HepG2 (cell line): Measurements from ENCODE around the gene HOXD12. TPM values are rescaled to one million over a fixed set of nuclear protein-coding genes. Genes with fewer than 3 reads are reported as not detected.
A peak's percentile ranks its signal among the peaks of the same experiment; 100 is the strongest.

Experiments used
- ATAC-seq: fragments of 200-7000 bp; cut with Tn5 transposase; 3 replicates; pipeline ENCODE4 v1.9.1; 2020; ENCODE audit warnings: mild to moderate bottlenecking, moderate library complexity
- BruUV-seq: library from RNA; stranded (reverse); fragments of 400-500 nt; replicated peaks from 2 replicates; lab custom pipeline; 2021; lab: Mats Ljungman, UMichigan
- CTCF ChIA-PET: fragments of 300-600 bp; formaldehyde crosslinking; extraction: SDS; loops from one replicate; lab custom pipeline; 2021; ENCODE audit warnings: low total read pairs, inconsistent platforms, low intra/inter-chr PET ratio; lab: Yijun Ruan, JAX
- POLR2A ChIA-PET: fragments of 350-600 bp; sonication (Branson Sonifier 250); formaldehyde crosslinking; loops from one replicate; lab custom pipeline; 2020; ENCODE audit warnings: antibody characterized with exemption, inconsistent platforms; lab: Yijun Ruan, JAX
- DNase-seq: peaks from one replicate; pipeline ENCODE4 v3.0.0-alpha.2; 2015; ENCODE audit warnings: low spot score
- FAIRE-seq: peaks from 3 replicates; lab custom pipeline; 2011; peaks lifted over from hg19 to GRCh38; lab: Jason Lieb, UNC
- H2AFZ ChIP-seq: one replicate; pipeline ENCODE4 v1.6.1; 2011; ENCODE audit warnings: low read length, inconsistent platforms
- H3K27ac ChIP-seq: fragments of 300-600 bp; 3 replicates; pipeline ENCODE4 v1.8.0; 2011; ENCODE audit warnings: mixed run types, mild to moderate bottlenecking, mixed read lengths, low read length, inconsistent platforms; ENCODE audit not compliant: insufficient read depth; ENCODE audit errors: extremely low read length
- H3K27me3 ChIP-seq, 2 experiments: fragments of 200-600 bp in 1 of 2; 2 replicates in 1 of 2; 3 replicates in 1 of 2; pipeline versions ENCODE4 v1.6.0 to v1.8.0; 2011; ENCODE audit warnings: low read length in 2 of 2, mild to moderate bottlenecking in 2 of 2, moderate library complexity in 2 of 2, inconsistent platforms in 1 of 2; ENCODE audit not compliant: insufficient read depth in 2 of 2, control insufficient read depth in 1 of 2
- H3K36me3 ChIP-seq, 2 experiments: fragments of 200-600 bp in 1 of 2; replicated peaks in 1 of 2; 2 replicates in 1 of 2; 3 replicates in 1 of 2; pipeline versions ENCODE4 v1.5.1 to v1.8.0; 2011; ENCODE audit warnings: low read length in 2 of 2, inconsistent platforms in 1 of 2; ENCODE audit not compliant: insufficient read depth in 2 of 2, control insufficient read depth in 1 of 2
- H3K4me1 ChIP-seq: 2 replicates; pipeline ENCODE4 v1.5.1; 2012; ENCODE audit warnings: low read length, inconsistent platforms; ENCODE audit not compliant: insufficient read depth
- H3K4me2 ChIP-seq: 2 replicates; pipeline ENCODE4 v1.6.0; 2011; ENCODE audit warnings: low read depth, low read length, inconsistent platforms
- H3K4me3 ChIP-seq, 3 experiments: fragments of 200-600 bp in 1 of 3; sonication (generic), shearing (Covaris generic) in 1 of 3; replicated peaks in 1 of 3; 2 replicates each; pipeline ENCODE4 v1.5.1; 2011 to 2016; ENCODE audit warnings: low read length in 3 of 3, inconsistent platforms in 2 of 3, low read depth in 2 of 3, mild to moderate bottlenecking in 2 of 3, control low read depth in 1 of 3, mixed read lengths in 1 of 3; ENCODE audit not compliant: insufficient read depth in 1 of 3
- H3K79me2 ChIP-seq: one replicate; pipeline ENCODE4 v1.6.1; 2011; ENCODE audit warnings: low read length, inconsistent platforms; ENCODE audit not compliant: insufficient read depth
- H3K9ac ChIP-seq: 2 replicates; pipeline ENCODE4 v1.6.0; 2011; ENCODE audit warnings: mild to moderate bottlenecking, low read depth, low read length, inconsistent platforms; ENCODE audit not compliant: insufficient read depth
- H3K9me3 ChIP-seq: 2 replicates; pipeline ENCODE4 v1.5.1; 2012; ENCODE audit warnings: mild to moderate bottlenecking, low read length
- H4K20me1 ChIP-seq: 2 replicates; pipeline ENCODE4 v1.6.0; 2011; ENCODE audit warnings: inconsistent platforms, mild to moderate bottlenecking, low read length, moderate library complexity; ENCODE audit not compliant: insufficient read depth
- CBX2 ChIP-seq, 2 experiments: fragments of 200-600 bp in 1 of 2; sonication (generic); formaldehyde crosslinking in 1 of 2; IDR thresholded peaks; 2 replicates each; pipeline versions ENCODE4 v1.7.0 to v1.8.1; 2018 to 2022; ENCODE audit warnings: low read depth in 2 of 2, low read length in 1 of 2, mild to moderate bottlenecking in 1 of 2, missing genetic modification reagents in 1 of 2
- EZH2 ChIP-seq: conservative IDR thresholded peaks from 2 replicates; pipeline ENCODE4 v1.6.1; 2012; ENCODE audit warnings: mild to moderate bottlenecking, low read depth, low read length, moderate library complexity
- GMEB1 ChIP-seq: sonication (generic); formaldehyde crosslinking; IDR thresholded peaks from 2 replicates; pipeline ENCODE4 v1.5.1; 2020; ENCODE audit warnings: missing genetic modification reagents, mild to moderate bottlenecking, borderline replicate concordance
- ISL2 ChIP-seq: sonication (generic); formaldehyde crosslinking; IDR thresholded peaks from 2 replicates; pipeline ENCODE4 v1.5.0; 2020; ENCODE audit warnings: missing genetic modification reagents
- RNF2 ChIP-seq: fragments of 450-650 bp; conservative IDR thresholded peaks from 2 replicates; pipeline ENCODE4 v1.6.1; 2016; ENCODE audit warnings: low read depth
- ZBTB4 ChIP-seq: sonication (generic); formaldehyde crosslinking; IDR thresholded peaks from 2 replicates; pipeline ENCODE4 v1.4.0; 2020; ENCODE audit warnings: missing genetic modification reagents, mild to moderate bottlenecking, borderline replicate concordance
- ZFAT ChIP-seq: sonication (generic); formaldehyde crosslinking; conservative IDR thresholded peaks from 2 replicates; pipeline ENCODE4 v1.8.1; 2023; ENCODE audit warnings: missing genetic modification reagents, inconsistent platforms
- ZFP90 ChIP-seq: sonication (generic); formaldehyde crosslinking; IDR thresholded peaks from 2 replicates; pipeline ENCODE4 v1.8.0; 2022; ENCODE audit warnings: missing genetic modification reagents, mild to moderate bottlenecking, inconsistent platforms, borderline replicate concordance
- ZNF605 ChIP-seq: sonication (generic); formaldehyde crosslinking; IDR thresholded peaks from 2 replicates; pipeline ENCODE4 v1.8.0; 2022; ENCODE audit warnings: mild to moderate bottlenecking, missing genetic modification reagents
- WGBS: methylation state at CpG from one replicate; pipeline ENCODE4 v1.1.6; 2017; ENCODE audit warnings: low lambda C conversion rate; 5-methylcytosine and 5-hydroxymethylcytosine counted together
- in situ Hi-C: cut with HindIII; loops from 2 replicates; pipeline ENCODE4 v1.10.0; 2017; ENCODE audit warnings: low pct_unique_long_range_greater_than_20kb; ENCODE audit not compliant: extremely low pct_ligation_motif_present
- intact Hi-C: fragments of 100-400 bp; cut with micrococcal nuclease; formaldehyde crosslinking; loops from one replicate; pipeline ENCODE4 v1.10.0; 2022; ENCODE audit not compliant: unreplicated experiment
- polyA plus RNA-seq, 8 experiments: library from polyadenylated mRNA; depleted of rRNA in 3 of 8; stranded (reverse) in 7 of 8; unstranded in 1 of 8; fragments of >200 nt; fragmentation: Illumina TruSeq in 4 of 8; extraction: Trizol in 4 of 8; gene quantifications; 2 replicates each; pipeline versions ENCODE4 v1.2.1 to v1.2.3, GENCODE V29; 2011 to 2016; ENCODE audit warnings: low read depth in 4 of 8, missing spikeins in 1 of 8, mixed read lengths in 1 of 8; ENCODE audit not compliant: insufficient read depth in 1 of 8
- total RNA-seq, 5 experiments: library from RNA; depleted of rRNA; stranded (reverse); fragments of >200 nt; fragmentation: Illumina TruSeq; extraction: Trizol; gene quantifications; 2 replicates each; pipeline ENCODE4 v1.2.3, GENCODE V29; 2016; ENCODE audit warnings: low read depth in 1 of 5

HOXD12 gene
- total and polyA plus RNA-seq, 2 of the 13 experiments (the other 11 are each of a cell fraction or from before 2014, with no cell fraction given), result not detected

GRCh38 chr2:176120364-176121189 is 21.0 kb downstream of the HOXD12 start:
- intact Hi-C loops, result no loop called here

GRCh38 chr2:176121190-176122051 is 21.8 kb downstream of the HOXD12 start:
- no TSS peak for BruUV-seq
- no peaks in the 10 kb centered on the region for H3K79me2 ChIP-seq
- no peak overlapping the region for H3K4me2 ChIP-seq
- H3K9ac ChIP-seq, result no peak overlapping the region
- 70% methylated on average over 48 of the region's 53 CpGs for WGBS
- in situ Hi-C loops, result no loop called here
- H3K36me3 ChIP-seq, result no peaks in the 10 kb centered on the region
- DNase-seq (no peak), ATAC-seq (no peak), FAIRE-seq (no peak)
- ChIA-PET POLR2A (no interaction called here), CTCF (no interaction called here)
- H3K9me3 ChIP-seq, result no peaks in the 10 kb centered on the region
- peaks cover 27 to 96% of the 10 kb centered on the region in 2 experiments for H3K27me3 ChIP-seq
- intact Hi-C loops, result no loop called here
- H3K27ac ChIP-seq, result no peak overlapping the region
- no peak overlapping the region for H2AFZ ChIP-seq
- no peaks in the 10 kb centered on the region; the same call in 1 of the 2 replicates for H4K20me1 ChIP-seq
- H3K4me3 ChIP-seq, result no peak overlapping the region
- H3K4me1 ChIP-seq, result no peaks in the 10 kb centered on the region
- no peak for TF ChIP-seq RNF2
- TF ChIP-seq ZFAT (CRISPR knock-in tag), result no peak
- no peak for TF ChIP-seq ZBTB4 (CRISPR knock-in tag)
- TF ChIP-seq GMEB1 (CRISPR knock-in tag), result no peak
- TF ChIP-seq ZFP90, result no peak

More at GRCh38 chr2:176120364-176121189, 21.0 kb downstream of the HOXD12 start:
- Histone ChIP-seq H3K9me3 (no peaks in the 10 kb centered on the region), H3K4me3 (no peak overlapping the region), H3K79me2 (no peaks in the 10 kb centered on the region)
- TF ChIP-seq CBX2 (IDR thresholded peaks at IDR 0.05; ENCODE audit: low read depth, low read length), result 0 out of 2 replicates have a peak, but pooled peaks have one; percentile 48
- no peak for TF ChIP-seq CBX2 (CRISPR knock-in tag; IDR thresholded peaks at IDR 0.05; ENCODE audit: low read depth)
- no peak for TF ChIP-seq ZNF605 (CRISPR knock-in tag)
- 0 out of 2 replicates have a peak, but pooled peaks have one; percentile 56 for TF ChIP-seq EZH2
- TF ChIP-seq ISL2 (CRISPR knock-in tag), result no peak
- TF ChIP-seq, all 625 proteins: peak for 2
- Histone ChIP-seq H3K4me2 (no peak overlapping the region), H2AFZ (no peak overlapping the region), H4K20me1 (no peaks in the 10 kb centered on the region; the same call in 1 of the 2 replicates), H3K27ac (no peak overlapping the region), H3K9ac (no peak overlapping the region), H3K27me3 (peaks cover 27 to 98% of the 10 kb centered on the region in 2 experiments), H3K36me3 (no peaks in the 10 kb centered on the region), H3K4me1 (no peaks in the 10 kb centered on the region)
- BruUV-seq, result no TSS peak
- no peak for DNase-seq
- ATAC-seq, result no peak
- in situ Hi-C loops, result no loop called here
- POLR2A ChIA-PET, result no interaction called here
- CTCF ChIA-PET, result no interaction called here
- no peak for FAIRE-seq
- WGBS, result 10% methylated on average over 13 of the region's 13 CpGs
